COR-L47 (cell line): ENCODE measurements around the gene RPS29.

ENCODE experiments used
- DNase-seq: peaks from one replicate; lab custom pipeline; 2025; lab: John Stamatoyannopoulos, UW

RPS29 gene

DNA sequence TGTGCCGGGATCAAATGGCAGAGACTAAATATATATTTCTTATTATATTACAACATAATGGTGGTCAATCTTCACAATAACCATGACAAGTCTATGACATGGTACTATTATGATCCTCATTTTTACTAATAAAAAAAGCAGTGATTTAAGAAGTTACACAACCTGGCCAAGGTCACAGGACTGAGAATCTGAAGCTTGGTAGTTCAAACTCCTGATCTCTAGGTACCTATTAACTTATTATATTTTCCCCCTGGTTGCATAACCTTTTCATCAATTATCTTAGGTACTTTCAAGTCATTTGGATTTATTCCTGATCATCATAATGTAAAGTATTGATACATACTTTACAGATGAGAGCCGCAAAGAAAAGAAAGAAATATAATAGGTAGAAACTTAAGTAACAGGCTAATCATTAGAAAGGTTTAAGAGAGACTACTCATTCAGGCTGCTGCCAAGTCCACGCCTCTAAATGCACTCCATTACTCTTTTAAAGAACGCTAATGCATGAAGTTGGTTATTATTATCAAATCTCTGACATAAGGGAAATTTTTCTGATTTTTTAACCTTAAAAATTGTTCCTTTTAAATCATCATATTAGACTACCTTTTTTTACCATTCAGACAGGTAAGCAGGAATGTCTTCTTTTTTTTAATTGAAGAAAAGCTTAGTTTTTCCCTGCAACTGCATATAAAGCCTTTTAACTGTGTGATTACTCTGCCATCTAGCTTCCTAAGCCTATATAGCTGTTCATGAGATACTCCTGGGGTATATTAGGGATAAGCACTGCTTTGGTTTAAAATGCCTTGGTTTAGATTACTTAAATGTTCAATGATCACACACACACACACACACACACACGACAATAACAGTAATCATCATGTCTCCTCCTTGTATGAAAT, 35.6 kb downstream of the RPS29 start:
- DNase-seq, result no peak

GRCh38 chr14:49549881-49550280, 36.3 kb downstream of the RPS29 start:
- DNase-seq, result no peak

DNA sequence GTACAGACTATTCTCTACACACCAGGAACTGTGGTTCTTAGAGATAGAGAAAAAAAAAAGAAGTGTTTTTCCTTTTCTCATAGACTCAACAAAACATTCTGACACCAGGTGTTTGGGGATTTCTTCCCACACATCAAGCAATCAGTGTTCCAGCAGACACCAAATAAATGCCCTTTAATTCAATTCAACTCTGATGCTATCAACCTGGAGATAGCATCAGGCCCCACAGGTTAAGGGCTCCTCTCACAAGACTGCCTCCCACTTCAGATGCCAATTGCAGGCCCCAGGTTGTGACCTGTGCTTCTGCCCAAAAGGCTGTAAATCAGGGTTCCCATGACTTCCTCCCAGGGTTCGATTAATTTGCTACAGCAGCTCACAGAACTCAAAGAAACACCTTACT, 36.7 kb downstream of the RPS29 start:
- DNase-seq, result no peak

DNA sequence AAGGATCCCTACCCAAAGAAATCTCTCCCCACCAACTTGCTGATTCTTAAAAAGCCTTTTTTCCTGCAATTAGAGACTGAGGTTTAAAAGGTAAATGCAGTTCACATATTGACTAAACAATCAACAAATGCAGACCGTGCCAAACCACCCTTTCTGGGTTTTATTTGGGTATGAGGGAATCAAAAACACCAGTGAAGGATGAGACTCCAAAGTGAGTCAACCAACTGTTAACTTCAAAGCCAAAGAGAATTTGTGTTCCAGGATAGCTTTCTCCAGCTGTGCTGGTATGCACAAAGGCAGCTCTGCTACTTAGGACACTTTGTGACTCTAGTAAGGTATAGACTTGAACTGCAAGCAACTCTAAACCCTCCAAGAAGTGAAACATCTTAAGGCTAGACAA, 39.4 kb downstream of the RPS29 start:
- no peak for DNase-seq

- no peak for DNase-seq
Observed at GRCh38 chr14:49545716-49546115, 40.5 kb downstream of the RPS29 start.

- no peak for DNase-seq
Observed at GRCh38 chr14:49545071-49545470, 41.1 kb downstream of the RPS29 start.

DNA sequence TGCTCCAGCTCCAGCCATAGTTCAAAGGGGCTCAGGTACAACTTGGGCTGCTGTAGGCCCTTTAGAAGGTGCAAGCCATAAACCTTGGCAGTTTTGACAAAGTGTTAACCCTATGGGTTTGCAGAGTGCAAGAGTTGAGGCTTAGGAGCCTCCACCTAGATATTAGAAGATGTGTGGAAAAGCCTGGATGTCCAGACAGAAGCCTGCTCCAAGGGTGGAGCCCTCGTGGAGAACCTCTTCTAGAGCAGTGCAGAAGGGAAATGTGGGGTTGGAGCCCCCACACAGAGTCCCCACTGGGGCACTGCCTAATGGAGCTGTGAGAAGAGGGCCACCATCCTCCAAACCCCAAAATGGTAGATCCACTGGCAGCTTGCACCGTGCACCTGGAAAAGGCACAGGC, 45.1 kb downstream of the RPS29 start:
- DNase-seq, result no peak

DNA sequence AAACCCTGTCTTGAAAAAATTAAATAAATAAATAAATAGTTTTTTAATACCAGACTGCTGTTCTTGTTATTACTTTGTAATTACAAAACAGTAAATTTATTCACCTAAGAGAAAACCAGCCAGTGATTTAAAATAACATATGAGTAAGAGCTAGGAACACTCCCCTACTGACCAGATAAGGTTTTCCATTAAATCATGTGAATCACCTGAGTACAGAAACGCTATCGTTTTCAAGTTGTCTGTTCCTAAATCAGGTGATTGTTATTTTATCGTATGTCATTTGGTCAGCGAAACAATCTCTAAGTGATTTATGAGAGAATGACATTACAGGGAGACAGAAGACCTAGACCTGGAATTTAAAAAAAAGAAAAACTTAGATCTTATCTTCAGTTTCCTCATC, 47.3 kb downstream of the RPS29 start:
- DNase-seq, result no peak
